Stimulated activated naive B cell treated with anti-CD40 and anti-IgM and Interleukin-4, amounts not matched to agents 10 μg/mL and 1 μg/mL and 100 μg/mL, for 72 hours (primary cell): ENCODE results near the gene ACSL1.
"Not testable (repeated sequence)": the region's sequence is repeated elsewhere in the genome, so short reads cannot be mapped to it uniquely, and the experiment has no call there.

Experiments
- ATAC-seq, 2 donors: fragments of 150-1000 bp; cut with Tn5 transposase; replicated peaks; 2 replicates each; pipeline ENCODE4 v1.10.0; 2021; ENCODE audit warnings: moderate library complexity in 1 of 2
- DNase-seq: peaks from one replicate; pipeline ENCODE4 v3.0.0; 2021
- H3K27ac Mint-ChIP-seq: one replicate; pipeline ENCODE4 v1.8.0; 2022; ENCODE audit warnings: mild to moderate bottlenecking, mixed read lengths
- H3K27me3 Mint-ChIP-seq, 2 donors: one replicate each; pipeline ENCODE4 v1.8.0; 2022; ENCODE audit warnings: mixed read lengths in 2 of 2
- H3K36me3 Mint-ChIP-seq, 2 donors: one replicate each; pipeline ENCODE4 v1.8.0; 2022; ENCODE audit warnings: mixed read lengths in 2 of 2, mild to moderate bottlenecking in 1 of 2
- H3K4me1 Mint-ChIP-seq, 2 donors: one replicate each; pipeline ENCODE4 v1.8.0; 2022; ENCODE audit warnings: mixed read lengths in 2 of 2, mild to moderate bottlenecking in 1 of 2
- H3K4me3 Mint-ChIP-seq, 2 donors: one replicate each; pipeline ENCODE4 v1.8.0; 2022; ENCODE audit warnings: mild to moderate bottlenecking in 2 of 2, mixed read lengths in 2 of 2, moderate library complexity in 1 of 2
- H3K9me3 Mint-ChIP-seq, 2 donors: one replicate each; pipeline ENCODE4 v1.8.0; 2022; ENCODE audit warnings: mixed read lengths in 2 of 2, mild to moderate bottlenecking in 1 of 2

Gene ACSL1

GRCh38 chr4:184850431-184851199 is 24.8 kb upstream of the ACSL1 start:
- Mint-ChIP-seq H3K4me3 (no peak overlapping the region), H3K27me3 (no peaks in the 10 kb centered on the region), H3K27ac (peak overlapping the region; percentile 82), H3K9me3 (no peaks in the 10 kb centered on the region), H3K36me3 (no peaks in the 10 kb centered on the region), H3K4me1 (peaks cover 19 to 34% of the 10 kb centered on the region in 2 donors)
- DNase-seq (peak; percentile 30), ATAC-seq (peak; percentile 53 to 61)

GRCh38 chr4:184850018-184850417 is 24.2 kb upstream of the ACSL1 start:
- Mint-ChIP-seq H3K27ac (peak overlapping the region; percentile 82), H3K4me1 (peaks cover 19 to 29% of the 10 kb centered on the region in 2 donors), H3K9me3 (no peaks in the 10 kb centered on the region), H3K36me3 (no peaks in the 10 kb centered on the region), H3K4me3 (no peak overlapping the region), H3K27me3 (no peaks in the 10 kb centered on the region)
- no peak for ATAC-seq
- no peak for DNase-seq

- DNase-seq = peak; percentile 14
- H3K4me1 Mint-ChIP-seq = peaks cover 19 to 20% of the 10 kb centered on the region in 2 donors
Measured at GRCh38 chr4:184849185-184849584, 23.4 kb upstream of the ACSL1 start.

GRCh38 chr4:184848510-184848909 is 22.7 kb upstream of the ACSL1 start:
- Mint-ChIP-seq H3K27ac (peak overlapping the region; percentile 66), H3K9me3 (no peaks in the 10 kb centered on the region), H3K4me3 (no peak overlapping the region)

More at GRCh38 chr4:184849185-184849584, 23.4 kb upstream of the ACSL1 start:
- Mint-ChIP-seq H3K9me3 (no peaks in the 10 kb centered on the region), H3K27me3 (peaks cover 0 to under 1% of the 10 kb centered on the region in 2 donors), H3K4me3 (peak overlapping the region in 1 of 2 donors; percentile 36), H3K27ac (peak overlapping the region; percentile 85), H3K36me3 (no peaks in the 10 kb centered on the region)
- ATAC-seq = peak; percentile 43 to 49

GRCh38 chr4:184846531-184846930 is 20.8 kb upstream of the ACSL1 start:
- peaks cover 0 to 7% of the 10 kb centered on the region in 2 donors for H3K27me3 Mint-ChIP-seq
- H3K4me1 Mint-ChIP-seq = peaks cover 14 to 19% of the 10 kb centered on the region in 2 donors
- no peak overlapping the region for H3K4me3 Mint-ChIP-seq
- H3K36me3 Mint-ChIP-seq = no peaks in the 10 kb centered on the region
- DNase-seq (no peak), ATAC-seq (no peak)
- H3K27ac Mint-ChIP-seq = no peak overlapping the region
- H3K9me3 Mint-ChIP-seq = no peaks in the 10 kb centered on the region

More at GRCh38 chr4:184848510-184848909, 22.7 kb upstream of the ACSL1 start:
- peaks cover 16 to 19% of the 10 kb centered on the region in 2 donors for H3K4me1 Mint-ChIP-seq
- ATAC-seq (peak; percentile 40 to 41), DNase-seq (no peak)
- H3K36me3 Mint-ChIP-seq = no peaks in the 10 kb centered on the region
- H3K27me3 Mint-ChIP-seq = peaks cover 0 to 7% of the 10 kb centered on the region in 2 donors

- DNase-seq = no peak
Measured at GRCh38 chr4:184845367-184846021, 19.7 kb upstream of the ACSL1 start.

GRCh38 chr4:184844742-184845141 is 19.0 kb upstream of the ACSL1 start:
- DNase-seq (no peak), ATAC-seq (no peak)
- no peak overlapping the region for H3K4me3 Mint-ChIP-seq
- H3K27ac Mint-ChIP-seq = no peak overlapping the region
- H3K36me3 Mint-ChIP-seq = no peaks in the 10 kb centered on the region
- peaks cover 10 to 19% of the 10 kb centered on the region in 2 donors for H3K4me1 Mint-ChIP-seq
- no peaks in the 10 kb centered on the region for H3K9me3 Mint-ChIP-seq
- H3K27me3 Mint-ChIP-seq = peaks cover 0 to 7% of the 10 kb centered on the region in 2 donors

More at GRCh38 chr4:184845367-184846021, 19.7 kb upstream of the ACSL1 start:
- no peak overlapping the region for H3K27ac Mint-ChIP-seq
- no peak overlapping the region for H3K4me3 Mint-ChIP-seq
- H3K36me3 Mint-ChIP-seq = no peaks in the 10 kb centered on the region
- H3K27me3 Mint-ChIP-seq = peaks cover 0 to 7% of the 10 kb centered on the region in 2 donors
- no peak for ATAC-seq
- H3K9me3 Mint-ChIP-seq = no peaks in the 10 kb centered on the region
- H3K4me1 Mint-ChIP-seq = peaks cover 14 to 19% of the 10 kb centered on the region in 2 donors

GRCh38 chr4:184843984-184844554 is 18.3 kb upstream of the ACSL1 start:
- no peak for DNase-seq
- ATAC-seq = no peak
- Mint-ChIP-seq H3K4me1 (peaks cover 7 to 13% of the 10 kb centered on the region in 2 donors), H3K27ac (no peak overlapping the region), H3K4me3 (no peak overlapping the region), H3K27me3 (peaks cover 0 to 7% of the 10 kb centered on the region in 2 donors), H3K9me3 (peaks cover 0 to 2% of the 10 kb centered on the region in 2 donors), H3K36me3 (no peaks in the 10 kb centered on the region)

GRCh38 chr4:184839075-184839399 is 13.3 kb upstream of the ACSL1 start:
- not testable (repeated sequence) for H3K27ac Mint-ChIP-seq, H3K9me3 Mint-ChIP-seq, H3K4me3 Mint-ChIP-seq, H3K36me3 Mint-ChIP-seq, ATAC-seq, H3K27me3 Mint-ChIP-seq, H3K4me1 Mint-ChIP-seq, DNase-seq

- Mint-ChIP-seq H3K36me3 (no peaks in the 10 kb centered on the region), H3K27me3 (no peaks in the 10 kb centered on the region), H3K4me3 (no peak overlapping the region), H3K9me3 (peaks cover 0 to 2% of the 10 kb centered on the region in 2 donors), H3K27ac (no peak overlapping the region), H3K4me1 (no peaks in the 10 kb centered on the region)
- DNase-seq = no peak
- no peak for ATAC-seq
Measured at GRCh38 chr4:184838249-184839074, 12.7 kb upstream of the ACSL1 start.

GRCh38 chr4:184836613-184837012 is 10.8 kb upstream of the ACSL1 start:
- H3K27me3 Mint-ChIP-seq = no peaks in the 10 kb centered on the region
- no peak overlapping the region for H3K4me3 Mint-ChIP-seq
- ATAC-seq = no peak
- H3K9me3 Mint-ChIP-seq = peaks cover 0 to 2% of the 10 kb centered on the region in 2 donors
- no peaks in the 10 kb centered on the region for H3K36me3 Mint-ChIP-seq
- H3K4me1 Mint-ChIP-seq = no peaks in the 10 kb centered on the region
- no peak for DNase-seq
- H3K27ac Mint-ChIP-seq = no peak overlapping the region

GRCh38 chr4:184833046-184833838 is 7.5 kb upstream of the ACSL1 start:
- Mint-ChIP-seq H3K27ac (no peak overlapping the region), H3K9me3 (no peaks in the 10 kb centered on the region), H3K36me3 (no peaks in the 10 kb centered on the region), H3K4me1 (no peaks in the 10 kb centered on the region), H3K27me3 (no peaks in the 10 kb centered on the region), H3K4me3 (no peak overlapping the region)
- no peak for DNase-seq
- ATAC-seq = no peak

- Mint-ChIP-seq H3K4me3 (no peak overlapping the region), H3K9me3 (no peaks in the 10 kb centered on the region), H3K27ac (no peak overlapping the region), H3K4me1 (peaks cover 15 to 16% of the 10 kb centered on the region in 2 donors), H3K27me3 (no peaks in the 10 kb centered on the region), H3K36me3 (peaks cover 0 to 4% of the 10 kb centered on the region in 2 donors)
- ATAC-seq = no peak
- DNase-seq = no peak
Measured at GRCh38 chr4:184831153-184831552, 5.4 kb upstream of the ACSL1 start.
